AG04450 (cell line): Measurements from ENCODE around the gene NANOG. TPM values are rescaled to one million over a fixed set of nuclear protein-coding genes. Genes with fewer than 3 reads are reported as not detected.
"Not testable (repeated sequence)": the region's sequence is repeated elsewhere in the genome, so short reads cannot be mapped to it uniquely, and the experiment has no call there.

Experiments
- CTCF ChIA-PET: fragments of 300-600, 350-600 bp; formaldehyde crosslinking; extraction: SDS; loops from one replicate; lab custom pipeline; 2022; ENCODE audit warnings: antibody characterized with exemption, inconsistent platforms; lab: Charles Lee
- POLR2A ChIA-PET: fragments of 350-600 bp; formaldehyde crosslinking; extraction: SDS; loops from one replicate; lab custom pipeline; 2021; ENCODE audit warnings: antibody characterized with exemption, inconsistent platforms; lab: Yijun Ruan, JAX
- DNase-seq: peaks from one replicate; pipeline ENCODE4 v3.0.0-alpha.2; 2011; ENCODE audit warnings: low read depth, low spot score
- H3K27ac ChIP-seq: one replicate; pipeline ENCODE4 v1.5.1; 2012; ENCODE audit warnings: low read depth, low read length, control low read depth
- H3K27me3 ChIP-seq: one replicate; pipeline ENCODE4 v1.6.0; 2012; ENCODE audit warnings: low read length; ENCODE audit not compliant: control insufficient read depth, insufficient read depth
- H3K4me3 ChIP-seq: 2 replicates; pipeline ENCODE4 v1.5.1; 2011; ENCODE audit warnings: mild to moderate bottlenecking, low read depth, low read length, control low read depth
- H3K9me3 ChIP-seq: 2 replicates; pipeline ENCODE4 v1.5.1; 2012; ENCODE audit warnings: low read length; ENCODE audit not compliant: control insufficient read depth, insufficient read depth
- polyA plus RNA-seq: library from polyadenylated mRNA; depleted of rRNA; stranded (reverse); fragments of >200 nt; gene quantifications from 2 replicates; pipeline ENCODE4 v1.2.3, GENCODE V29; 2011
- TF ChIP-seq, protein P1 (sequence below): IDR thresholded peaks from 2 replicates; pipeline ENCODE4 v1.5.1; 2011; ENCODE audit warnings: low read depth, low read length, control low read depth, inconsistent platforms

NANOG gene
- polyA plus RNA-seq, 1 experiment: not detected

DNA sequence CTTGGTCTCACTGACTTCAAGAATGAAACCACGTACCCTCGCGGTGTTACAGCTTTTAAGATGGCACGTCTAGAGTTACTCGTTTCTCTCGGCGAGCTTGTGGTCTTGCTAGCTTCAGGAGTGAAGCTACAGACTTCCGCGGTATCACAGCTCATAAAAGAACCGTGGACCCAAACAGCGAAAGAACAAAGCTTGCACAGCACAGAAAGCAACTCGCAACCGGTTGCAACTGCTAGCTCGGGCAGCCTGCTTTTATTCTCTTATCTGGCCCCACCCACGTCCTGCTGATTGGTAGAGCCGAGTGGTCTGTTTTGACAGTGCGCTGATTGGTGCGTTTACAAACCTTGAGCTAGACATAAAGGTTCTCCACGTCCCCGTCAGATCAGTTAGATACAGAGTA is 37.8 kb upstream of the NANOG start:
- H3K27me3 ChIP-seq: no peaks in the 10 kb centered on the region
- no peak for DNase-seq
- H3K27ac ChIP-seq: no peak overlapping the region
- CTCF ChIA-PET: no interaction called here
- H3K9me3 ChIP-seq: peaks cover 38% of the 10 kb centered on the region
- no peak overlapping the region for H3K4me3 ChIP-seq
- POLR2A ChIA-PET: no interaction called here
- TF ChIP-seq, protein P1, sequence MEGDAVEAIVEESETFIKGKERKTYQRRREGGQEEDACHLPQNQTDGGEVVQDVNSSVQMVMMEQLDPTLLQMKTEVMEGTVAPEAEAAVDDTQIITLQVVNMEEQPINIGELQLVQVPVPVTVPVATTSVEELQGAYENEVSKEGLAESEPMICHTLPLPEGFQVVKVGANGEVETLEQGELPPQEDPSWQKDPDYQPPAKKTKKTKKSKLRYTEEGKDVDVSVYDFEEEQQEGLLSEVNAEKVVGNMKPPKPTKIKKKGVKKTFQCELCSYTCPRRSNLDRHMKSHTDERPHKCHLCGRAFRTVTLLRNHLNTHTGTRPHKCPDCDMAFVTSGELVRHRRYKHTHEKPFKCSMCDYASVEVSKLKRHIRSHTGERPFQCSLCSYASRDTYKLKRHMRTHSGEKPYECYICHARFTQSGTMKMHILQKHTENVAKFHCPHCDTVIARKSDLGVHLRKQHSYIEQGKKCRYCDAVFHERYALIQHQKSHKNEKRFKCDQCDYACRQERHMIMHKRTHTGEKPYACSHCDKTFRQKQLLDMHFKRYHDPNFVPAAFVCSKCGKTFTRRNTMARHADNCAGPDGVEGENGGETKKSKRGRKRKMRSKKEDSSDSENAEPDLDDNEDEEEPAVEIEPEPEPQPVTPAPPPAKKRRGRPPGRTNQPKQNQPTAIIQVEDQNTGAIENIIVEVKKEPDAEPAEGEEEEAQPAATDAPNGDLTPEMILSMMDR: no peak

DNA sequence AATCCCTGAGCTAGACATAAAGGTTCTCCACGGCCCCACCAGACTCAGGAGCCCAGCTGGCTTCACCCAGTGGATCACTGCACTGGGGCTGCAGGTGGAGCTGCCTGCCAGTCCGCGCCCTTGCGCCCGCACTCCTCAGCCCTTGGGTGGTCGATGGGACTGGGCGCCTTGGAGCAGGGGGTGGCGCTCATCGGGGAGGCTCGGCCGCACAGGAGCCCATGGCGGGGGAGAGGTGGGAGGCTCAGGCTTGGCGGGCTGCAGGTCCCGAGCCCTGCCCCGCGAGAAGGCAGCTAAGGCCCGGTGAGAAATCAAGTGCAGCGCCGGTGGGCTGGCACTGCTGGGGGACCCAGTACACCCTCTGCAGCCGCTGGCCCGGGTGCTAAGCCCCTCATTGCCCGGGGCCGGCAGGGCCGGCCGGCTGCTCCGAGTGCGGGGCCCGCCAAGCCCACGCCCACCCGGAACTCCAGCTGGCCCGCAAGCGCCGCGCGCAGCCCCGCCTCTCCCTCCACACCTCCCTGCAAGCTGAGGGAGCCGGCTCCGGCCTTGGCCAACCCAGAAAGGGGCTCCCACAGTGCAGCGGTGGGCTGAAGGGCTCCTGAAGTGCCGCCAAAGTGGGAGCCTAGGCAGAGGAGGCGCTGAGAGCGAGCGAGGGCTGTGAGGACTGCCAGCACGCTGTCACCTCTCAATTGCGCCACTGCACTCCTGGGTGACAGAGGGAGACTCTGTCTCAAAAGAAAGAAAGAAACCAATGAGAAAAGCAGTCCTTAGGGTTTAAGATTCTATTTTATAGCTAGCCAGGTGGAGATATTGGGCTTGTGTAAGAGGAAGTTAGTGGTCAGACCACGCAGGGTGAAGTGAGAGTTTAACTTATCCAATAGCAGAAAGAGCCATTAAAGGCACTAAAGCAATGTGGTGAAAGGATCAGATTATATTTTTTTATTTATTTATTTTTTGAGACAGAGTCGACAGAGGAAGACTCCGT is 37.0 kb upstream of the NANOG start:
- H3K9me3 ChIP-seq: peaks cover 37% of the 10 kb centered on the region
- H3K27ac ChIP-seq, H3K27me3 ChIP-seq, POLR2A ChIA-PET, H3K4me3 ChIP-seq, CTCF ChIA-PET, DNase-seq: not testable (repeated sequence)

DNA sequence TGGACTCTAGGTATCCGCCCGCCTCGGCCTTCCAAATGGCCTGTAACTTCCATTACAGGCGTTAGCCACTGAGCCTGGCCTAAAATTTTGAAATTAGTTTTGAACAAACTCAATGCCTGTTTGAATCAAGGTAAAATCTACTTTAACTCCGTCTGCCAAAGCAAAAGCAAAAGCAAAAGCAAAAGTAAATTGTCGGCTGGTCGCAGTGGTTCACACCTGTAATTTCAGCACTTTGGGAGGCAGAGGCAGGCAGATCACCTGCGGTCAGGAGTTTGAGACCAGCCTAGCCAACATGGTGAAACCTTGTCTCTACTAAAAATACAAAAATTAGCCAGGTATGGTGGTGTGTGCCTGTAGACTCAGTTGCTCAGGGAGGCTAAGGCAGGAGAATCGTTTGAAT is 33.5 kb upstream of the NANOG start:
- H3K9me3 ChIP-seq: peaks cover 36% of the 10 kb centered on the region
- H3K27ac ChIP-seq, CTCF ChIA-PET, H3K27me3 ChIP-seq, DNase-seq, H3K4me3 ChIP-seq, POLR2A ChIA-PET: not testable (repeated sequence)

DNA sequence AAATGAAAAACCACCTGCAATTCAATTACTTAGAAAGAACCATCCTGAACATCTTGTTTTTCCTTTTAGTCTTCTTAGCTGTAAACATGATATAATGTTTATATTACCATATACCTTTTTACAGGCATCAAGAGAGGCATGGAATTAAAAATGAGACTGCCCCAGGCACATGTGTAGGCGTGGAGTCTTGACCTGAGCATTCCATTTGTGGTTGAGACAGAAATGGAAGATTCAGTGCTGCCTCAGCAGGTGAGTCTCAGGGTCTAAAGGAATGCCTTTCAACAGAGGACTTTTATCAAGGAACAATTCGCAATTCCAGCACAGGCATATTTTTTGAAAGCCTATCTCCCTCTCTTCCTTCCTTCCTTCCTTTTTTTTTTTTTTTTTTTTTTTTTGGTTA is 32.2 kb upstream of the NANOG start:
- CTCF ChIA-PET: no interaction called here

DNA sequence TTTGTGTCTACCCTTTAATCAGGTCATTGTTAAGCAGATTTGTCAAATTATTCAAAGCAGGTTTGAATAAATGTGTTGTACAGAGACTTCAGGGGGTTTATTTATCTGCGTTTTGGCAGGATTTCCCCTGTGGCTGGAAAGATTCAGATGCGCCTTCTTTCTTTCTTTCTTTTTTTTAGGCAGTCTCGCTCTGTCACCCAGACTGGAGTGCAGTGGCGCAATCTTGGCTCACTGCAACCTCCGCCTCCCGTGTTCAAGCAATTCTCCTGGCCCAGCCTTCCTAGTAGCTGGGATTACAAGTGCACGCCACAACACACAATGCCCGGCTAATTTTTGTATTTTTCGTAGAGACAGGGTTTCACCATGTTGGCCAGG is 30.4 kb upstream of the NANOG start:
- no peak overlapping the region for H3K4me3 ChIP-seq
- TF ChIP-seq, protein P1: no peak
- no peak overlapping the region for H3K27ac ChIP-seq
- no peaks in the 10 kb centered on the region for H3K27me3 ChIP-seq
- ChIA-PET CTCF (no interaction called here), POLR2A (no interaction called here)
- H3K9me3 ChIP-seq: peaks cover 33% of the 10 kb centered on the region
- DNase-seq: no peak

More for the DNA sequence above, 32.2 kb upstream of the NANOG start:
- no peak for DNase-seq
- Histone ChIP-seq H3K4me3 (no peak overlapping the region), H3K27me3 (no peaks in the 10 kb centered on the region), H3K27ac (no peak overlapping the region), H3K9me3 (peaks cover 34% of the 10 kb centered on the region)
- POLR2A ChIA-PET: no interaction called here
- TF ChIP-seq, protein P1: no peak

DNA sequence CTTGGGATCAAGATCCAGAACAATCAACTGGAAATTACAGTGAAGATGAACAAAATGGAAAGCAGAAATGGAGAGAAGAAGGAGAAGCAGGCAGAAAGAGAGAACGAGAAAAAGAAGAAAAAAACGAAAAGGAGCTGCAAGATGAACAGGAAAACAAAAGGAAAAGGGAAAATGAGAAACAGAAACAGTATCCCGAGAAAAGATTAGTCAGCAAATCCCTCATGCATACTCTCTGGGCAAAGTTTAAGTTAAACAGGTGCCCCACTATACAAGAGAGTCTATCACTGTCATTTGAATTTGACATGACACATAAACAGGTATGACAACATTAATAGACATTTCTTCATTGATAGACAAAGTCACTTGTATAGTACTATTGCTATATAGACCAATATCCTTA is 19.2 kb upstream of the NANOG start:
- H3K27ac ChIP-seq: no peak overlapping the region
- no peak overlapping the region for H3K4me3 ChIP-seq
- ChIA-PET CTCF (no interaction called here), POLR2A (no interaction called here)
- TF ChIP-seq, protein P1: no peak
- H3K9me3 ChIP-seq: peaks cover 4% of the 10 kb centered on the region
- H3K27me3 ChIP-seq: no peaks in the 10 kb centered on the region
- DNase-seq: no peak
